Stimulated activated CD8-positive, alpha-beta memory T cell treated with anti-CD3 and anti-CD28 coated beads, Interleukin-7, amount 100 ng/mL, for 4 hours (primary cell): ENCODE data around the gene PMFBP1.

Experiments used
- DNase-seq, 2 donors: peaks; one replicate each; pipeline ENCODE4 v3.0.0-alpha.2; 2020; ENCODE audit warnings: low read depth in 2 of 2

The PMFBP1 gene

DNA sequence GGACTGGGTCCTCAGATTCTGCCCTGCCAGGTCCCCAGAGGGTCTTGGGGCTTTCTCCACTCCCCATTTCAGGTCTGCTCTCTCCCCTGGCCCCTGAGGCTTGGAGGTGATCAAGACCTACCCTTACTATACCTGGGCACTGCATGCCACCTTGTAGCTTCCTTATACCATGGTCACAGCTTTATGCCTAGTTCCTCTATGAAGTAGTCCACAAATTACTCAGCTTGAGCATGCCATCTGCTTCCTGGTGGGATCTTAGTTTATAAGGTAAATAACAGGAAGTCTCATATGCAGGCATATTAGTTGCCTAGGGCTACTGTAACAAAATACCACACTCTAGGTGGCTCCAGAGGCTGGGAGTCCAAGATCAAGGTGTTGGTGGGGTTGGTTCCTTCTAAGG, 11.0 kb upstream of the PMFBP1 start:
- DNase-seq, result no peak

DNA sequence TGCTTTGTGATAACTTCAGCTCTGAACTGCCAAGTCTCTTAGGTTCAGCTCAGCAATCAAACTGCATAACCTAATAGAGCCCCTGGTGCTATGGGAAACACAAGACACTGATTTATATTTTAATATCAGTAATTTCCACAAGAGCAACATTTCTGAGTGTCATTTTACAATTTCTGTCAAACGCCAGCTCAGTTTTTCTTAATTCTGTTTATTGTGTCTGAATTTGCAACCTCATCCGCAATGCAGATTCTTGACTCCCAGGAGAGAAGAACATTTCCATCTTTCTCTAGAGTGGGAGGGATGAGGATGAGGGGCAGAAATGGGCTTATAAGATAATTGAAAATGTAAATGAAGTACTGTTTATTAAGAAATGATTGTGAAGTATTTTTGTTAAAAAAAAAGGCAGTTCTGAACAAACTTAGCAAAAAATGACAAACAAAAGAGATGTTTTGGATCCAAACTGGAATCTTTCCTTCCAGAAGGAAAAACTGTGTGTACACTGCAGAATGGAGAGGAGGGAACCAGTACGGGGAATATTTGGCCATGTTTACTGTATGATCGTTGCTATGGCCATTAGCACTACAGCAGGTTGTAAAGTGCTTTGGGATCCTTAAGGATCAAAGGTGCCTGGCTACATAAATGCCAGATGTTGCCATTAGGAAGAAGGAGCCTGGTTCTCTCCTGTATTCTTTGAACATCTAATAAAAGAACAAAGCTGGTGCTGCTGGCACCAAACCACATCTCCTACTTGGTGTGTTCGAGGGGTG, 7.4 kb upstream of the PMFBP1 start:
- DNase-seq, result no peak

DNA sequence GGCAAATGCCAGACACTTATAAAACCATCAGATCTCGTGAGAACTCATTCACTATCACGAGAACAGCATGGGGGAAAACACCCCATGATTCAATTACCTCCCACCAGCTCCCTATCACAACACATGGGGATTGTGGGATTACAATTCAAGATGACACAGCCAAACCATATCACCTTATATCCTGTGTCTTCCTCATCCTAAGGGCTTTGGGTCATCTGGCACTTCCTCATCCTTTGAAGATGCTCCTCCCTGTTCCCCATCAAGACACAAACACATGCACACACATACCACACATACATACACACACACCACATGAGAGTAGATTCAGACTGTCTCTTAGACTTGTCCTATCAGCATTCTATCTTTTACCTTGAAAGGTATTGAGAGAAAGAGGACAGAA, 2.8 kb upstream of the PMFBP1 start:
- no peak for DNase-seq

DNA sequence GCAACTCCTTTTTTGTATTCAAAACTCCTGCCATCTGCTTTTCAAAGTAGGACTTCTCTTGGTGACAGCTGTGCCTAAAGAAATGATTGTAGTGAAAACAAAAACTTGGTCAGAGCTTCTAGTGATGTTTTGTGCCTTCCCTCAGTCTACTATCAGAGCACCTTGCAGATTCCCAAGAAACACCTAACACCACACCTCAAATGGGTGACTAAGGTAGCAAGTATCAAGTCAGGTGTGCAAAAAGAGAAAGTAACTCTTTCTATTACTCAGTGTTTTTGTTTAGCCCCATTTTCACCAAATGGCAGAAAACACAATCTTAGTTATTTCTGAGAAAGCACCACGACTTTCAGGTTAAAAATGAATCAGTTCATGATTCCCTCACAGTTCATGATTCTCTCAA, 2.0 kb upstream of the PMFBP1 start:
- no peak for DNase-seq

DNA sequence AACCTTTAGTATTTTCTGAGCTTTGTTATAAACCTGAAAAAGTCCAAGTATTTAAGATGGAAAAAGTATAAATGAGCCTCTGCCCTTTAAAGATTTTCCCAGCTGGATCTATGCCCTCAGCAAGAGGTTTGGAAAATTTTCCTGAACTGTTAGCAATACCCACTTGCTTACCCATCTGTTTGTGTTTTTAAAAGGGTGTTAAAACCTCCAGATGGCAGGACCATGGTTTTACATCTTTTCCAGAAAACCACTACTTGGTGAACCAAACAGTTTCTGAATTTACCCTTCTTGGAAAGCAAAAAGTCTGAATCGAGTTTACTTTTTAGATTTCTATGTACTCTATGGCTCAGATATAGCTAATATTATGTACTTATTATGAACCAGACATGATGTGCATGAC, 719 bp downstream of the PMFBP1 start:
- DNase-seq, result no peak

DNA sequence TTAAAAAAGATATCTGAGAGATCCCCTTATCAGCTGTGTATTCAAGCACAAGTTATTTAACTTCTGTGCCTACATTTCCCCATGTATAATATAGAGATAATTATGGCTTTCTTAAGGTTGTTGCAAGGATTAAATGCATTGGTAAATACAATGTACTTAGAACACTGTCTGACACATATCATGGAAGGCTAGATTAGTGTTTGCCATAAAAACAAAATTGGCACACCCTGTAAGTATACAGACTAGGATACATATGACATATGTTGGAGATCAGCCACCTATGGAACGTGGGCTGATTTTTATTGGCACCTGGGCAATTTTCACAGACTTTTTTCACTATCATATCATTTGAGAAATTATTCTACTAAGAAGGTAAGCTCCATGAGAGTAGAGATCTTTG, 2.2 kb downstream of the PMFBP1 start:
- DNase-seq, result no peak

DNA sequence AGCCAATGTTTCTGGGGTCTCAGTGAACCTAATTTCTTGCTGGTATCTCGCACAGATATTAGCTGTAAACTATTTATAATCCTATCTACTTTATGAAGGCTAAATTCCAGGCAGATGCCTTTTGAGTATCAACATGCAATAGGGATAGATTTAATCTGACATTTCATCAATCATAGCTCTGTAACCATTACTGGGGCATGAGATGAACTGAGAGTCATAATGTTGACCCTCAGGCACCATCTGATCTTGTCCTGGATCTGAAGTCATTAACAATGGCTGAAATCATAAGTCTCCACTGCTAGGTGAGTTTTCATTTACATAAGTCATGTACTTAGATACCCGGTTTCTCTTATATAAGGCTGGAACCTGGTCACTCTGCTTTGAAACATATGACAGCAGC, 3.6 kb downstream of the PMFBP1 start:
- no peak for DNase-seq

DNA sequence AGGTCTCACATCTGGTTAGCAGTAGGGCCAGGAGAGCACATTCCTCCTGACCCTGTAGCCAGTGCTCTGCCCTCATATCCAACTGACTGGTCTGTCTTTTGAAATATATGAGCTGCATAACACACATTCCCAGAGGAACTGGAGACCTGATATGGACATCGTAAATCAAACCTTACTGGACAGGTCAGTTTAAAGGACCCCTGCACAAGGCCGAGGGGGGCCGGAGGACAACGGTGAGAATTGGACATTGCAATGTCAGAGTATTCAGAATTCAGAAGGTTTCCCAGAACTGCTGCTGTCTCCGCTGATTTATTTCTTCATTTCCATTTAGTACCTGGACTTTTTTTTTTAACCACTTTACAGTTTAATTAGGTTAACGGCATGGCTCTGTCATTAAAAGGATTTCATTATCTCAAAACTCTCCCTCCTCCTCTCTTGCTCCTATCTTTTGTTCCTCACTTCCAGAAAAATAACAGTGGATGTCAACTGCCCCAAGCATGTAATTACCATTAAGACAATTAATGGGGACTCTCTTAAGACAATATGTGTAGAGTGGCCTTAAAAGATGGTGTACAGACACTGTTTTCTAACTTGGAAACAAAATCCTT, 4.9 kb downstream of the PMFBP1 start:
- DNase-seq, result no peak

DNA sequence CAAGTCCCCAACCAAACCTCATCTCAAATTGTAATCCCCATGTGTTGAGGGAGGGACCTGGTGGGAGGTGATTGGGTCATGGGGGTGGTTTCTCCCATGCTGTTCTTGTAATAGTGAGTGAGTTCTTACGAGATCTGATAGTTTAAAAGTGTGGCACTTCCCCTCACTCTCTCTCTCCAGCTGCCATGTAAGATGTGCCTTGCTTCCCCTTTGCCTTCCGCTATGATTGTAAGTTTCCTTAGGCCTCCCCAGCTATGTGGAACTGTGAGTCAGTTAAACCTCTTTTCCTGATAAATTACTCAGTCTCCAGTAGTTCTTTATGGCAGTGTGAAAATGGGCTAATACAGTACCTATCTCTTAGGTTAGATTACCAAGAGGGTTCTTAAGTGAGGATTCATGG, 5.8 kb downstream of the PMFBP1 start:
- no peak for DNase-seq

DNA sequence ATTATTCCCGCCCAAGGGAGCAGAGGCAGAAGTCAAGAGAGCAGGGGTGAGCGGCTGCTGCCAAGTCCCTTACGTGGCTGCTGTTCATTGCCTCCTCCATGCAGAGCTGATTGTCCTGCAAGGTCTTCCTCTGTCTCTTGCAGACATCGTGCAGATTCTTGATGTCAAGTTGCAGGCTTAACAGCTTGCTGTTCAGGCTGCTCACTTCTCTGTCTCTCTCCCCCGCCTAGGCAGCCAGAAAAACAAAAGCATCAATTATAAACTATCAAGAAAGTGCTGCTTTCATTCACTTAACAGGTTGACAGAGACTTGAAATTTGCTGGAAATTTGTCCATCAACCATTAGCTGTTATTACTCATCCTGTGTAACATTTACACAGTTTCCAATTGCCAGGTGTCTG, 7.3 kb downstream of the PMFBP1 start:
- no peak for DNase-seq

DNA sequence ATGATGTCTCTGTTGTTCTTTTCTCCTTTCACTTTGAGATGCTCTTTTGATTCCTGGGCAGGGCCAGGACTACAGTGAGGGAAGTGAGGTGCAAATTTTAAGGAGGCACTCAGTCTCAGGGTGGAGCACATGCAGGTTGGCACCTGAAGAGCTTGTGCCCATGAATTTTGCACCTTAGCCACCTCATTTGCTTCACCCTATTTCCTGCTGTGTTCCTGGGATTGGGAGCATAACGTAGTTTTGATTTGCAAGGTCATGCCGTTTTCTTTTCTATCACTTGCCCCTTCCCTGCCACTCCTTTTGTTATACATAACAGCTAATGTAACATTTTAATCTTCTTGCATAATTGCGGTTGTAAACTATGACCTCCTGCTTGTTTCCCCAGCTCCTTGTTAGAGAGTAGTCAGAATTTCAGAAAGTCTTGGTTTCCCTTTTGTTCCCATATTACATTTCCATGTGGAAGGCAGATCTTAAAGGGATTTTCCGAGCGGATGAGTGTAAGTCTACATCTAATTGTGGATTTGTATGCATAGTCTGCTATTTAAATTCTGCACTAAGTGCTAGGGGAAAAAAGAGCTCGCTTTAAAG, 9.8 kb downstream of the PMFBP1 start:
- DNase-seq, result no peak

DNA sequence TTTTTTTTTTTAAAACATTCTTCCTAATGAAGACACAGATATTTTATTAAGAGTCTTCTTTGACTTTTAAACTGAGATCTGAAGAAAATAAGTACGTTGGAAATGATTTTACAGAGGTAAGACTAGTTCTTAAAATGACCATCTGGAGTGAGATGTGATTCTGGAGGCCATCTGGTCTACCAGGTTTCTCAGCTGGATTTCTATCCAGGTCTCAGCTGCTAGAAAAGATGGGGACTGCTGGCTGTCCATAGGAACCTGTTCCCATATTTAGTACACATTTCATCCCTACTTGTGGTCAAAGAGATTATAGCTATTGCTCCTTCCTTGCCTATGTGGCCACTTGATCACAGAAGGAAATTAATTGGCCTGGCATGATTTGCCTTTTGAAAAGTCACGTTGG, 12.2 kb downstream of the PMFBP1 start:
- DNase-seq, result no peak

DNA sequence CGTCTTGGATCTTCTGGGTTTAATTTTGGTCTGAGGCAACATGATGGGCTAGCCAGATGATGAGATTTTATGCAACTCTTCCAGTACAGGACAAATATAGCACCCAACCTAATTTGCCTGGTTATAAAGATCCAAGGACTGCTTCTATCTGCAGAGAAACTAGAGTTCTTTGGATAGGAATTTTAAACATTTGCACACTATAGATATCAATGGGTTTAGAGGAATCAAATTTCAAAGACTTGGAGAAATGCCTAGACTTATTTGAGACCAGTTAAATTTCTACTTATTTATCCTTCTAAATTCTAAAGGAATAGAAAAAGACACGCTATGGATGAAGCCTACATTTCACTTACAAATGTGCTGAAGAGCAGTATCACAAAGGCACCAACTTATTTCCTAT, 12.6 kb downstream of the PMFBP1 start:
- DNase-seq, result no peak

DNA sequence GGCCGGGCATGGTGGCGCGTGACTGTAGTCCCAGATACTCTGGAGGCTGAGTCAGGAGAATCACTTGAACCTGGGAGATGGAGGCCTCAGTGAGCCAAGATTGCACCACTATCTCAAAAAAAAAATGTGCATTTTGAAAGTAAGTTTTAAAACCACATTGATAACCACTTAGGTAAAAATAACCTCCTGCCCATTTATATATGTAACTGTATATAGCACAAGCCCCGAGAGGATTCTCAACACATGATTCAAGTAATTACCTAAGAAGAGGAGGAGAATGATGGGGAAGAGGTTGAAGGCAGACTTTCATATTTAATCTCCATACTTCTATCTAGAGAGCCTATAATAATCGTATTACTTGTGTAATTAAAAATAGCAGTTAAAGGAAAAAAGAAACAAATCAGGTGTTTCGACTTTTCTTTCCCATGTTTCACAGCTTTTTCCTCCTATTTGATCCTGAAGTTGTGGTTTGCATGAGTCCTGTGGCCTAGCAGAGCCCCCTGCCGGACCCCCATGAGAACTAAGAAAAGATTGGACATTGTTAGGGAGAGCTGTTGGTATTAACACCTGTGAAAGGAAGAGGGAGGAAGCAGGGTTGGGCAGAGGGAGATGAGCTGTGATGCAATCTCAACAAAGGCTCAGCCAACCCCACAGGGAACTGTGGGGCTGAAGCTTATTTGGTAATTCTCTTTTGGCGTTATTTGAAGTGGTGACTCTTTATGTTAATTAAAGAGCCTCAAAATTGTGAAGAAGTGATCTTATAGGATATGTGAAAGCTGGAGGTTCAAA, 22.1 kb downstream of the PMFBP1 start:
- DNase-seq, result no peak

DNA sequence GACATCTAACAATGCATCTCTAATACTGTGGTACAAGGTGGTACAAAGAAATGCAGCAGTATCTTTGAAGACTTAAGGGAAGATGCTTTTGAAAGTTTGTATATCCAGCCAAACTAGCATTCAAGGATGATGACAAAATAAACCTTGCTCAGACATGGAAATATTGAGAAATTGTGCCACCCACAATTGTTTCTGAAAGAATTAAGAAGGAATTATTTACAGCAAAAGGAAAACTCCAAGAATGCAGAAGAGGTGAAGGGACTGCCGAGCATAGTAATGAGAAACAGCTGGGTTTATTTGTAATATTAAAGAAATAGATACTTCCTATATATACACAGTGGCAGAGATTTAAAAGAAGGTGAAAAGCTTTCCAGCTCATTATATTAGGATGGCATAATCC, 29.5 kb downstream of the PMFBP1 start:
- no peak for DNase-seq

DNA sequence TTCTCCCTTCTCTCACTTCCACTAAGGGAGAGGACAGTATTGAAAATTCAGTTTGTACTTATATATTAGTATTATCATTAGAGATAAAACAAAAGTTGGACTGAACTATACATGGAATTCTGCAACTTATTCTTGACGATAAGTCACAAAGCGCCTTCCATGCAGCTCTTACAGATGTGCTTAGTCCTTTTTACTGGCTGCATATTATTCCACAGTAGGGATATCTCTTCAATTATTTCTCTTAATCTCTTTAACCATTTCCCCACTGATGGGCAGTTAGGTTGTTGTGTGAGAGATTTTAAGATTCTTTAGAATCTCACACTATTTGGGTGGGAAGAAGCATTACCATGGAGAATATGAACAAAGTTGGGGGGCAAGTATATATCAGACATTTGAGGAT, 32.0 kb downstream of the PMFBP1 start:
- DNase-seq, result no peak

DNA sequence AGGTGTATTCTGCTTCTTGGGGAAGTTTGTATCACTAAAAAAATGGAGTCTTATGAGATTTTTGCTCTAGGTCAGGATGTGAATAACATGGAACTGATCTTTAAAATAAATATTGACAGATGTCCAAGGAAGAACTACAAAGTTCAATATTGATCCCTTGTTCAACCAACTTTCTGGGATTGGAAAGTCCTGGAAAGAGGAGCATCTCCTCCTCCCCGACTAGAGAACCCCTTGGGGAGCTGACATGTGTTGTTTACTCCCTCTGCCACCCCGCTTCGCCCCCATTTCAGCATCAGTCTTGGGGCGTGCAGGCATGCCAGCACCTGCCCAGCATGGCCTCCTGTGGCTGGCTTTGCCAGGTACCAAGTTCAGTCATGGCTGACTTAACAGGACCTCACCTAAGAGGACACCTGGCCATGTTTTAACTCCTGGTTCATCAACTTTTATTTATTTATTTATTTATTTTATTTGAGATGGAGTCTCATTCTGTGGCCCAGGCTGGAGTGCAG, 33.8 kb downstream of the PMFBP1 start:
- DNase-seq, result no peak

DNA sequence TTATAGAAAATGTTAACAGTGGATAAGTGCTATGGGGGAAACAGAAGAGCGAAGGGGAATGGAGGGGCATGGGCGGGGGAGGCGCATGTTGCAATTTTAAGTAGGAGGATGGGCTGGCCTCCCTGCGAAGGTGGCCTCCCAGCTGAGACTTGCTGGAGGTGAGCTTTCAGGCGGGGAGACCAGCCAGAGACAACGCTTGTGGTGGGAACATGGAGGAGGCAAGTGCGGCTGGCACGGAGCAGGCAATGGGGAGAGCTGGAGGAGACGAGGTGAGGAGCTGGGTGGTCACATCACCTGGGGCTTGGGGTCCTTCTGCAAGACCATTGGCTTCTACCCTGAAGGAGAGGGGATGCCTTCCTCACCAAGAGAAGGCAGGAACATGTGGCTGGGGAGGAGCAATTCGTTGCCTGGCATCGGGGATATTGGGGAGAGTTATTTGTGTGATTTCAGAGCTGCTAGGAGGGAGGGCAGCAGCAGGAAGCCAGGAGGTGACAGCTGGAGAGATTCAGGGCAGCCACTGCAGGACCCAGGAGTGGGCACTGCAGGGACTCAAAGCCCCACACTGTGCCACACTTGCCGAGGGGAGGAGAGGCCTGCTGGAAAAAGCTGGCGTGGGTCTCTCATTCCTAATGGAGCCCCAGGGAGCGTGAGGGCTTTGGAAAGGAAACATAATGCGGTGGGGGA, 34.4 kb downstream of the PMFBP1 start:
- DNase-seq, result no peak

DNA sequence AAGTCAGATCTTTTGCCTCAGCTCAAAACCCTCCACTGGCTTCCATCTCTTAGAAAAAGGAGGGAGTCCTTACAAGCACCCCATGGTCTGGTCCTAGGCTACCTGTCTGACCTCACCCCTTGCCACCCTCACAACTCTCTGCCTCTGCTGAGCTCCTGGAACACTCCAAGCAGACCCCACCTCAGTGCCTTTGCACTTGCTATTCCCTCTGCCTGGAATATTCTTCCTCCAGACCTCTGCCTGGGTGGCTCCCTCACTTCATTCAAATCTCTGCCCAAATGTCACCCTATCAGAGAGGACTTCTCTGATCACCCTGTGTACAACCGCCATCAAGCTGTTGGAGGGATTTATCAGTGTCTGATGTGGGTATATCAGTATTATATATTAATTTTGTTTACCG, 37.4 kb downstream of the PMFBP1 start:
- no peak for DNase-seq

DNA sequence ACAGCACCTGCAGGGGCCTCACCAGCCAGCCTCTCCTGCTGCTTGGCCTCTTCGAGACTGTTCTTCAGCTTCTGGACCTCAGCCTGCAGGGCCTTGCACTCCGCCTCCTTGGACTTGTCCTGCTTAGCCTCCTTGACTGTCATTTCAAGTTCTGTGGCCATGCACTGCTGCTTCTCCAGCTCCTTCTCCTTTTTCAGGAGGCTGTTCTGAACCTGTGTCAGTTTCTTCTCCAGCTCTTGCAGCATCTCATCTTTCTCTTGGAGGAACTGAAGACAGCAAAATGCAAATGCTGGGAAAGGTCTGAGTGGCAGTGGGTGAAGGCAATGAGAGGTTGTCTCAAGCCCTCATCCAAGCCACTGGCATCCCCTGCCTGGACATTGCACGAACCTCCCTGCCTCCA, 39.2 kb downstream of the PMFBP1 start:
- no peak for DNase-seq

DNA sequence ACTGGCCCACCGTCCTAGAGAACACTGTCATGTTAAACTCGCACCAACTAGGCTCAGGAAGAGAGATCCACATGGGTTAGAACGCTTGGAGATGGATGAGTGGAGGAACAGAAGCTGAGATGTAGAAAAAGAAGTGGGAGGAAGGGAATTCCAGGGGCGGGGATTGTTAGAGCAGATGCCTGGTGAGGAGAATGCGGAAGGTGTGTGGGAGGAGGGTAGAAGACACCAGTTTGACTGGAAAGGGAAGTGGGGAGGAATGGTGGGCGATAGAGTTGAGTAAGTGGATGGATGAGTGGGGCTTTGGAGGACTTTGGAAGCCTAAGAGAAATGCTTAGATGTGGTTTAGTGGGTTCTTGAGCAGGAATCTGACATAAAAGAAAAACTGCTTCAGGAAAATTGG, 40.9 kb downstream of the PMFBP1 start:
- no peak for DNase-seq
